HG03108 (cell line): Measurements from ENCODE around the gene UROC1.

Source experiments
- ATAC-seq: cut with Tn5 transposase; IDR thresholded peaks from one replicate; pipeline ENCODE4 v1.9.1; 2021; ENCODE audit warnings: moderate library complexity; ENCODE audit not compliant: unreplicated experiment

Gene UROC1

GRCh38 chr3:126517986-126518778 lies 609 bp upstream of the UROC1 start:
- ATAC-seq: no peak

GRCh38 chr3:126516936-126517290 lies 660 bp downstream of the UROC1 start:
- no peak for ATAC-seq

GRCh38 chr3:126516152-126516935 lies 1.2 kb downstream of the UROC1 start:
- no peak for ATAC-seq

- no peak for ATAC-seq
These were observed 2.4 kb downstream of the UROC1 start for GRCh38 chr3:126515066-126515706.

GRCh38 chr3:126514161-126514560 lies 3.4 kb downstream of the UROC1 start:
- ATAC-seq: no peak

- no peak for ATAC-seq
These were observed 4.5 kb downstream of the UROC1 start for GRCh38 chr3:126512916-126513650.

- no peak for ATAC-seq
These were observed 5.5 kb downstream of the UROC1 start for GRCh38 chr3:126512026-126512425.

- ATAC-seq: no peak
These were observed 6.3 kb downstream of the UROC1 start for GRCh38 chr3:126511291-126511690.

- ATAC-seq: no peak
These were observed 7.2 kb downstream of the UROC1 start for GRCh38 chr3:126510308-126510910.

GRCh38 chr3:126509597-126510307 lies 7.8 kb downstream of the UROC1 start:
- ATAC-seq: no peak

GRCh38 chr3:126508564-126508964 lies 9.0 kb downstream of the UROC1 start:
- no peak for ATAC-seq

- no peak for ATAC-seq
These were observed 9.7 kb downstream of the UROC1 start for GRCh38 chr3:126507886-126508285.

GRCh38 chr3:126503701-126504100 lies 13.9 kb downstream of the UROC1 start:
- no peak for ATAC-seq

GRCh38 chr3:126502656-126503055 lies 14.9 kb downstream of the UROC1 start:
- no peak for ATAC-seq

GRCh38 chr3:126501736-126502135 lies 15.8 kb downstream of the UROC1 start:
- no peak for ATAC-seq

GRCh38 chr3:126501054-126501453 lies 16.5 kb downstream of the UROC1 start:
- no peak for ATAC-seq

- no peak for ATAC-seq
These were observed 17.6 kb downstream of the UROC1 start for GRCh38 chr3:126500016-126500415.

GRCh38 chr3:126499401-126499800 lies 18.2 kb downstream of the UROC1 start:
- no peak for ATAC-seq

- no peak for ATAC-seq
These were observed 18.6 kb downstream of the UROC1 start for GRCh38 chr3:126498929-126499328.

GRCh38 chr3:126498461-126498860 lies 19.1 kb downstream of the UROC1 start:
- no peak for ATAC-seq
